H1 (cell line): ENCODE measurements around the gene KNDC1. TPM values are rescaled to one million over a fixed set of nuclear protein-coding genes. Genes with fewer than 3 reads are reported as not detected.

ENCODE experiments used
- CTCF ChIA-PET: fragments of 300-600 bp; sonication (Branson Sonifier 250); formaldehyde crosslinking; loops from one replicate; lab custom pipeline; 2021; ENCODE audit not compliant: partially characterized antibody; lab: Charles Lee
- POLR2A ChIA-PET: fragments of 300-600 bp; sonication (Branson Sonifier 250); formaldehyde crosslinking; loops from one replicate; lab custom pipeline; 2021; ENCODE audit warnings: inconsistent platforms; ENCODE audit not compliant: partially characterized antibody; lab: Charles Lee
- DNase-seq, 2 experiments: peaks; one replicate each; pipeline versions ENCODE4 v3.0.0 to v3.0.0-alpha.2; 2010 to 2022; ENCODE audit warnings: low spot score in 2 of 2, low read depth in 1 of 2, mixed read lengths in 1 of 2
- FAIRE-seq: peaks from 2 replicates; lab custom pipeline; 2011; peaks lifted over from hg19 to GRCh38; lab: Jason Lieb, UNC
- H2AFZ ChIP-seq: 2 replicates; pipeline ENCODE4 v1.8.1; 2012; ENCODE audit warnings: low read length, inconsistent platforms
- H2AK5ac ChIP-seq: 2 replicates; pipeline ENCODE4 v1.6.1; 2013; ENCODE audit warnings: low read depth, low read length
- H2BK120ac ChIP-seq: replicated peaks from 2 replicates; pipeline ENCODE3; 2013; ENCODE audit warnings: low read depth, low read length, inconsistent platforms
- H2BK12ac ChIP-seq: 2 replicates; pipeline ENCODE4 v1.6.1; 2013; ENCODE audit warnings: low read depth, low read length
- H2BK15ac ChIP-seq: 2 replicates; pipeline ENCODE4 v1.6.1; 2013; ENCODE audit warnings: low read length
- H2BK20ac ChIP-seq: 2 replicates; pipeline ENCODE4 v1.6.1; 2013; ENCODE audit warnings: low read length
- H2BK5ac ChIP-seq: 2 replicates; pipeline ENCODE4 v1.6.1; 2013; ENCODE audit warnings: low read depth, low read length
- H3K14ac ChIP-seq: 2 replicates; pipeline ENCODE4 v1.6.1; 2013; ENCODE audit warnings: inconsistent platforms; ENCODE audit not compliant: insufficient read length
- H3K18ac ChIP-seq: 2 replicates; pipeline ENCODE4 v1.6.1; 2013; ENCODE audit warnings: low read length; ENCODE audit errors: extremely low read depth
- H3K23ac ChIP-seq: 2 replicates; pipeline ENCODE4 v1.6.1; 2013; ENCODE audit warnings: inconsistent platforms; ENCODE audit not compliant: insufficient read length
- H3K23me2 ChIP-seq: 2 replicates; pipeline ENCODE4 v1.6.1; 2013; ENCODE audit warnings: low read depth, low read length
- H3K27ac ChIP-seq: 2 replicates; pipeline ENCODE4 v1.6.1; 2011; ENCODE audit warnings: low read depth, low read length, inconsistent platforms
- H3K27me3 ChIP-seq, 4 experiments: replicated peaks in 1 of 4; 1 replicate in 1 of 4; 2 replicates in 3 of 4; pipeline versions ENCODE4 v1.6.1 to v1.8.1; 2011 to 2013; ENCODE audit warnings: low read length in 3 of 4, mild to moderate bottlenecking in 3 of 4, inconsistent platforms in 2 of 4, mixed read lengths in 2 of 4, moderate library complexity in 1 of 4; ENCODE audit not compliant: control insufficient read depth in 3 of 4, insufficient read depth in 3 of 4; ENCODE audit errors: extremely low read depth in 1 of 4
- H3K36me3 ChIP-seq, 4 experiments: 2 replicates each; pipeline versions ENCODE4 v1.6.1 to v1.8.1; 2011 to 2013; ENCODE audit warnings: mild to moderate bottlenecking in 4 of 4, low read length in 3 of 4, moderate library complexity in 2 of 4, control low read depth in 1 of 4, inconsistent platforms in 1 of 4; ENCODE audit not compliant: insufficient read depth in 4 of 4, control insufficient read depth in 2 of 4
- H3K4ac ChIP-seq: replicated peaks from 2 replicates; pipeline ENCODE3; 2013; ENCODE audit warnings: low read length, low read depth, mixed read lengths, inconsistent platforms; ENCODE audit not compliant: insufficient read length
- H3K4me1 ChIP-seq, 4 experiments: replicated peaks in 1 of 4; 1 replicate in 1 of 4; 2 replicates in 3 of 4; pipeline versions ENCODE4 v1.6.1 to v1.8.1; 2011 to 2013; ENCODE audit warnings: low read length in 3 of 4, inconsistent platforms in 2 of 4, mixed read lengths in 1 of 4; ENCODE audit not compliant: insufficient read depth in 4 of 4, control insufficient read depth in 3 of 4
- H3K4me2 ChIP-seq, 2 experiments: 2 replicates each; pipeline versions ENCODE4 v1.6.1 to v1.8.1; 2011 to 2013; ENCODE audit warnings: low read depth in 2 of 2, low read length in 2 of 2, control low read depth in 1 of 2, inconsistent platforms in 1 of 2, mild to moderate bottlenecking in 1 of 2; ENCODE audit not compliant: insufficient read depth in 1 of 2
- H3K4me3 ChIP-seq, 4 experiments: fragments of 200-600, 300-600 bp in 1 of 4; sonication (generic), shearing (Covaris generic), sonication (Bioruptor Twin) in 1 of 4; 2 replicates each; pipeline versions ENCODE4 v1.5.1 to v1.8.1; 2011 to 2016; ENCODE audit warnings: low read length in 4 of 4, low read depth in 3 of 4, control low read depth in 2 of 4, inconsistent platforms in 2 of 4, mild to moderate bottlenecking in 2 of 4, mixed read lengths in 1 of 4, moderate library complexity in 1 of 4; ENCODE audit not compliant: insufficient read depth in 2 of 4; ENCODE audit errors: extremely low read depth in 1 of 4
- H3K56ac ChIP-seq: replicated peaks from 2 replicates; pipeline ENCODE3; 2013; ENCODE audit warnings: low read depth, mild to moderate bottlenecking, mixed read lengths, low read length, inconsistent platforms; ENCODE audit not compliant: insufficient read length
- H3K79me1 ChIP-seq: 2 replicates; pipeline ENCODE4 v1.6.1; 2013; ENCODE audit warnings: low read depth, low read length, control low read depth
- H3K79me2 ChIP-seq, 2 experiments: 2 replicates each; pipeline versions ENCODE4 v1.6.1 to v1.8.1; 2012 to 2013; ENCODE audit warnings: low read length in 2 of 2, mild to moderate bottlenecking in 2 of 2, inconsistent platforms in 1 of 2; ENCODE audit not compliant: insufficient read depth in 2 of 2, control insufficient read depth in 1 of 2
- H3K9ac ChIP-seq, 4 experiments: replicated peaks in 1 of 4; 1 replicate in 1 of 4; 2 replicates in 3 of 4; pipeline versions ENCODE4 v1.6.1 to v1.8.1; 2011 to 2013; ENCODE audit warnings: low read depth in 3 of 4, low read length in 3 of 4, control low read depth in 2 of 4, mild to moderate bottlenecking in 2 of 4, moderate library complexity in 2 of 4, inconsistent platforms in 1 of 4; ENCODE audit errors: extremely low read depth in 1 of 4
- H3K9me3 ChIP-seq, 2 experiments: 2 replicates each; pipeline versions ENCODE4 v1.6.1 to v1.8.1; 2012 to 2013; ENCODE audit warnings: mild to moderate bottlenecking in 2 of 2, moderate library complexity in 2 of 2, control low read depth in 1 of 2, inconsistent platforms in 1 of 2, low read depth in 1 of 2, low read length in 1 of 2, mixed read lengths in 1 of 2; ENCODE audit not compliant: insufficient read depth in 2 of 2
- H4K20me1 ChIP-seq, 2 experiments: replicated peaks in 1 of 2; 2 replicates each; pipeline versions ENCODE3 to v1.8.1; 2011 to 2013; ENCODE audit warnings: inconsistent platforms in 2 of 2, low read length in 2 of 2, mild to moderate bottlenecking in 1 of 2; ENCODE audit not compliant: insufficient read depth in 2 of 2, control insufficient read depth in 1 of 2
- H4K5ac ChIP-seq: 2 replicates; pipeline ENCODE4 v1.6.1; 2013; ENCODE audit warnings: low read length, low read depth, mixed read lengths, inconsistent platforms; ENCODE audit not compliant: insufficient read length
- H4K8ac ChIP-seq: 2 replicates; pipeline ENCODE4 v1.8.0; 2013; ENCODE audit warnings: mild to moderate bottlenecking, moderate library complexity, low read length, inconsistent platforms; ENCODE audit not compliant: insufficient read depth; ENCODE audit errors: extremely low read depth
- H4K91ac ChIP-seq: replicated peaks from 2 replicates; pipeline ENCODE3; 2013; ENCODE audit warnings: low read length, mixed read lengths, inconsistent platforms; ENCODE audit not compliant: insufficient read length
- RBBP5 ChIP-seq: IDR thresholded peaks from 2 replicates; pipeline ENCODE4 v1.7.1; 2012; ENCODE audit warnings: low read depth, mild to moderate bottlenecking, inconsistent platforms, low read length, moderate library complexity, borderline replicate concordance
- WGBS, 2 experiments: shearing (Covaris generic) in 1 of 2; methylation state at CpG; one replicate each; pipeline versions ENCODE4 v1.1.6 to v1.1.7; 2013 to 2015; ENCODE audit warnings: low lambda C conversion rate in 2 of 2, mixed read lengths in 2 of 2, inconsistent platforms in 1 of 2, low coverage in 1 of 2, missing lambda C conversion rate in 1 of 2; ENCODE audit not compliant: insufficient replicate concordance in 2 of 2, insufficient coverage in 1 of 2, insufficient read length in 1 of 2; ENCODE audit errors: extremely low coverage in 1 of 2, missing lambda C conversion rate in 1 of 2; 5-methylcytosine and 5-hydroxymethylcytosine counted together
- polyA plus RNA-seq, 7 experiments: library from polyadenylated mRNA; depleted of rRNA in 3 of 7; stranded (reverse) in 5 of 7; unstranded in 2 of 7; fragments of >200 nt in 5 of 7; fragments of 200-250 nt in 2 of 7; gene quantifications; 1 replicate in 5 of 7; 2 replicates in 1 of 7; 4 replicates in 1 of 7; pipeline versions ENCODE4 v1.2.1 to v1.2.3, GENCODE V29; 2011 to 2013; ENCODE audit warnings: missing spikeins in 2 of 7, mixed read lengths in 2 of 7
- total RNA-seq: library from RNA; stranded (reverse); fragmentation: NEBNext Ultra II Directional; extraction: Animal tissue kit (Norgen Biotek cat#: 25700); gene quantifications from 2 replicates; pipeline ENCODE4 v1.2.1, GENCODE V29; 2021

The KNDC1 gene
- total and polyA plus RNA-seq, 2 of the 8 experiments (the other 6 are each of a cell fraction or from before 2014, with no cell fraction given) = 7.5 to 16.7 TPM

GRCh38 chr10:133143200-133143533, 16.9 kb upstream of the KNDC1 start:
- no peak for TF ChIP-seq RBBP5
- H2BK120ac ChIP-seq = no peak overlapping the region
- no peak overlapping the region for H2BK12ac ChIP-seq
- H3K4me2 ChIP-seq = no peak overlapping the region
- FAIRE-seq = no peak
- no peak overlapping the region for H3K4ac ChIP-seq
- H2AK5ac ChIP-seq = no peak overlapping the region
- H3K9ac ChIP-seq = no peak overlapping the region
- no peak overlapping the region for H4K8ac ChIP-seq
- no peak overlapping the region for H3K23ac ChIP-seq
- no peaks in the 10 kb centered on the region for H3K79me1 ChIP-seq
- H2BK15ac ChIP-seq = no peak overlapping the region
- H3K4me1 ChIP-seq = peaks cover 0 to 6% (median 5%) of the 10 kb centered on the region in 4 experiments; a peak in 6 of 7 replicates
- ChIA-PET CTCF (interaction anchor here (0.6 to 6.3 kb wide), 49 partner anchors 10 to 1985 kb away, joined by 3 to 40 read pairs (median 4); no protein-coding TSS in a partner anchor), POLR2A (interaction anchor here (0.6 to 2.3 kb wide), 7 partner anchors 11 to 250 kb away, joined by 3 to 6 read pairs (median 3); no protein-coding TSS in a partner anchor)
- H3K79me2 ChIP-seq = no peaks in the 10 kb centered on the region
- no peak overlapping the region for H3K56ac ChIP-seq
- 84% methylated on average over 10 of the region's 10 CpGs; no CpG with 5 or more reads in 1 of the 2 experiments for WGBS, 2 experiments
- H3K23me2 ChIP-seq = no peaks in the 10 kb centered on the region
- no peak overlapping the region for H3K18ac ChIP-seq
- no peaks in the 10 kb centered on the region for H4K20me1 ChIP-seq
- no peak overlapping the region for H2BK20ac ChIP-seq
- no peak for DNase-seq
- H3K14ac ChIP-seq = no peak overlapping the region
- no peaks in the 10 kb centered on the region for H3K27me3 ChIP-seq
- no peak overlapping the region for H2BK5ac ChIP-seq
- no peak overlapping the region for H4K5ac ChIP-seq
- no peaks in the 10 kb centered on the region for H3K36me3 ChIP-seq
- no peak overlapping the region for H3K27ac ChIP-seq
- no peak overlapping the region for H3K4me3 ChIP-seq
- peaks cover 0 to 10% of the 10 kb centered on the region in 2 experiments; a peak in 1 of 4 replicates for H3K9me3 ChIP-seq
- no peak overlapping the region for H2AFZ ChIP-seq
- no peak overlapping the region for H4K91ac ChIP-seq
